Measurements from ENCODE around the gene SNED1.

DNA sequence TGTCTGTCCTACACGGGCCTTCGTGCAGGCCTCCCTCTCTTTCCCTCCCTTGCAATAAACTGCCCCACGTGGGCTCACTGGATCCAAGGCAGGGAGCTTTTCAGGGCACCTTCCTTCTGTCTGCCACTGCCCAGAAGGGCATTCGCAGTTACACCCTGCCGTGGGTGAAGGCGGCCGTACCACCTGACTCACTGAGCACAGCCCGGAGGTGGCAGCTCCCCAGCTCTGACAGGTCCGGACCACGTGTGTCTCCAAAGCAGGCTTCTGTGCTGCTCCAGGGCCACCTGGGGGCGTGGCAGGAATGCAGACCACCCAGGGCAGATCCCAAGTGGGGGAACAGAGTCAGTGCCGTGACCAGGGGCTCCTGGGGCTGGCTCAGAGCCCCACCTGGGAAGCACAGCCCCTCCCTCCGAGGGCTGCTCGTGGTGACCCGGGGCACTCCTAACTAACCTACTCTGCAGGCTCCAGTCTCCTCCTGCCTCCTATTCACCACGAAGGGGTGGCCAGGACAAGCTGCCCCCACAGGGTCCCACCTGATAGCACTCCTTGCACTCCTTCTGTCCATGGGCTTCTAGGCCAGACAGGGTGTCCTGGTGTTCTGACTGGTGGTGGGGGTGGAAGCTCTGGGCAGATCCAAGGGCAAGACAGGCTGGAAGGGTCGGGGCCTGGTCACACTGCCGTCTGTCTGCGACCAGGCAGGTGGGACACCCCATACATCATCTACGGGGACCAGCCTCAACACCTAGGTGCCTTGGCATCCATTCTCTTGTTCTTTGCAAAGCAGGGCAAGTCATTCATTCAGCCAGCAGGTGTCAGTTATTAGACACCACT, 9.7 kb downstream of the SNED1 start:
- TF ChIP-seq, protein P1, sequence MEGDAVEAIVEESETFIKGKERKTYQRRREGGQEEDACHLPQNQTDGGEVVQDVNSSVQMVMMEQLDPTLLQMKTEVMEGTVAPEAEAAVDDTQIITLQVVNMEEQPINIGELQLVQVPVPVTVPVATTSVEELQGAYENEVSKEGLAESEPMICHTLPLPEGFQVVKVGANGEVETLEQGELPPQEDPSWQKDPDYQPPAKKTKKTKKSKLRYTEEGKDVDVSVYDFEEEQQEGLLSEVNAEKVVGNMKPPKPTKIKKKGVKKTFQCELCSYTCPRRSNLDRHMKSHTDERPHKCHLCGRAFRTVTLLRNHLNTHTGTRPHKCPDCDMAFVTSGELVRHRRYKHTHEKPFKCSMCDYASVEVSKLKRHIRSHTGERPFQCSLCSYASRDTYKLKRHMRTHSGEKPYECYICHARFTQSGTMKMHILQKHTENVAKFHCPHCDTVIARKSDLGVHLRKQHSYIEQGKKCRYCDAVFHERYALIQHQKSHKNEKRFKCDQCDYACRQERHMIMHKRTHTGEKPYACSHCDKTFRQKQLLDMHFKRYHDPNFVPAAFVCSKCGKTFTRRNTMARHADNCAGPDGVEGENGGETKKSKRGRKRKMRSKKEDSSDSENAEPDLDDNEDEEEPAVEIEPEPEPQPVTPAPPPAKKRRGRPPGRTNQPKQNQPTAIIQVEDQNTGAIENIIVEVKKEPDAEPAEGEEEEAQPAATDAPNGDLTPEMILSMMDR (IDR thresholded peaks at IDR 0.05; ENCODE audit: poor library complexity, severe bottlenecking), result no peak
- no peak for TF ChIP-seq POLR2AphosphoS5 (IDR thresholded peaks at IDR 0.05)
- TF ChIP-seq EP300 (conservative IDR thresholded peaks at IDR 0.05; ENCODE audit: poor library complexity, severe bottlenecking), result no peak
- no peak for TF ChIP-seq MXI1 (conservative IDR thresholded peaks at IDR 0.05; ENCODE audit: poor library complexity, severe bottlenecking)
- TF ChIP-seq EZH2 (IDR thresholded peaks at IDR 0.05; ENCODE audit: borderline replicate concordance, insufficient read depth, low read length, poor library complexity, severe bottlenecking), result no peak
- TF ChIP-seq TAF1 (IDR thresholded peaks at IDR 0.05; ENCODE audit: low read depth), result no peak
- TF ChIP-seq RAD21 (conservative IDR thresholded peaks at IDR 0.05), result no peak

All from neural cell (in vitro differentiated cells).